Mammary epithelial cell (primary cell): ENCODE data around the gene SCAPER.

ENCODE experiments used
- EZH2 ChIP-seq: IDR thresholded peaks from 2 replicates; pipeline ENCODE4 v1.6.1; 2012; ENCODE audit warnings: low read length, inconsistent platforms, borderline replicate concordance
- TF ChIP-seq, protein P1 (sequence below), 2 donors: IDR thresholded peaks in 1 of 2; conservative IDR thresholded peaks in 1 of 2; 2 replicates each; pipeline ENCODE4 v1.5.1; 2011 to 2012; ENCODE audit warnings: inconsistent platforms in 2 of 2, low read length in 2 of 2, mild to moderate bottlenecking in 2 of 2, control low read depth in 1 of 2, low read depth in 1 of 2; ENCODE audit not compliant: insufficient read depth in 1 of 2; ENCODE audit errors: extremely low read depth in 1 of 2

DNA sequence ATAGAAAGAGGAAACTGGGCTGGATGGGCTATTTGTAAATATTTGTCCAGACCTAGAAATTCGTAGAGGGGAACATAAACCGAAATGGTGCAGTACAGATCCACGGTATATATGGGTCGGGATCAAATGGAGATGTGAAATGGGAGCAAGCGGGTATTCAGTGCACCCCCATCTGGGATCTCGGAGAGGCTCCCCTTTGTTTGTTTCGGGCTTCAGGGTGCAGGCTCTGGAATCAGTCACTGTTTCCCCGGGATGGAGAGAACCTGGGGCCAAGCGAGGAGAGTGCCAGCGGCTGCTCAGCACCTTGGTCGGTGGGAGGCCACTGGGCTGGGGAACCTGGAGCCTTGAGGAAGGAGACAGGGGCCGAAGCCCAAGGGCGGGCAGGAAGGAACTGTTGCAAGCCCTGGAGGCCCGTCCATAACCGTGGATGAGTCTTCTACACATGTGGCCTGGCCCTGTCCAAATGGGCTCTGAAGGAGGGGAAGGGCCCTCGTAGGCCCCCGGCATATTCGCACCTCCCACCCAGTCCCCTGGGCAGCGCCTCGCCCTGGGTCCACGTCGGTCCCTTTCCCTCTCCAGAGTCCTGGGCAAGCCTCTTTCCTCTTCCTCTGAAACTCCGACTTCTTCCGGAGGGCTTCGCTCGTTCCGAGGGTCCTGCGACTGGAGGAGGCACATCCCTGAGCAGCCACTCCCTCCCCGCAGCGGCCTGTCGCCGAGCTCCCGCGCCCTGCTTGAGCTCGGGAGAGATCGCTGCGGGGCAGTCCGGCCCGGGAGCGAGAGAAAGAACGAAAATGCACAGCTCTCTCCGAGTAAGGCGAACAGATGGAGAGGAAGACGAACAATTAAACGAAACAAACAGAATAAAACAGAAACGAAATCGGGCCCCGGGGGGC lies 565.6 kb downstream of the SCAPER start:
- TF ChIP-seq, protein P1, sequence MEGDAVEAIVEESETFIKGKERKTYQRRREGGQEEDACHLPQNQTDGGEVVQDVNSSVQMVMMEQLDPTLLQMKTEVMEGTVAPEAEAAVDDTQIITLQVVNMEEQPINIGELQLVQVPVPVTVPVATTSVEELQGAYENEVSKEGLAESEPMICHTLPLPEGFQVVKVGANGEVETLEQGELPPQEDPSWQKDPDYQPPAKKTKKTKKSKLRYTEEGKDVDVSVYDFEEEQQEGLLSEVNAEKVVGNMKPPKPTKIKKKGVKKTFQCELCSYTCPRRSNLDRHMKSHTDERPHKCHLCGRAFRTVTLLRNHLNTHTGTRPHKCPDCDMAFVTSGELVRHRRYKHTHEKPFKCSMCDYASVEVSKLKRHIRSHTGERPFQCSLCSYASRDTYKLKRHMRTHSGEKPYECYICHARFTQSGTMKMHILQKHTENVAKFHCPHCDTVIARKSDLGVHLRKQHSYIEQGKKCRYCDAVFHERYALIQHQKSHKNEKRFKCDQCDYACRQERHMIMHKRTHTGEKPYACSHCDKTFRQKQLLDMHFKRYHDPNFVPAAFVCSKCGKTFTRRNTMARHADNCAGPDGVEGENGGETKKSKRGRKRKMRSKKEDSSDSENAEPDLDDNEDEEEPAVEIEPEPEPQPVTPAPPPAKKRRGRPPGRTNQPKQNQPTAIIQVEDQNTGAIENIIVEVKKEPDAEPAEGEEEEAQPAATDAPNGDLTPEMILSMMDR (conservative IDR thresholded peaks at IDR 0.05 in 1 of 2, IDR thresholded peaks at IDR 0.05 in 1 of 2; ENCODE audit: extremely low read depth in 1 of 2, insufficient read depth in 1 of 2, low read depth in 1 of 2, low read length in 2 of 2): no peak
- TF ChIP-seq EZH2: peak; percentile 41
